ACHN (cell line): ENCODE measurements around the gene MPP7.
A peak's percentile ranks its signal among the peaks of the same experiment; 100 is the strongest.

Experiments
- DNase-seq: peaks from one replicate; pipeline ENCODE4 v3.0.0-alpha.2; 2015
- in situ Hi-C: cut with HindIII; loops from 2 replicates; pipeline ENCODE4 v1.10.0; 2017; ENCODE audit warnings: low sequenced_read_pairs, low pct_ligation_motif_present, low pct_unique_long_range_greater_than_20kb

The MPP7 gene

GRCh38 chr10:28314211-28314610 is 11.3 kb upstream of the MPP7 start:
- no peak for DNase-seq
- in situ Hi-C loops, result no loop called here

GRCh38 chr10:28312572-28312971 is 9.7 kb upstream of the MPP7 start:
- in situ Hi-C loops, result no loop called here

GRCh38 chr10:28311104-28311503 is 8.2 kb upstream of the MPP7 start:
- no peak for DNase-seq
- in situ Hi-C loops, result no loop called here

More at GRCh38 chr10:28312572-28312971, 9.7 kb upstream of the MPP7 start:
- DNase-seq, result no peak

GRCh38 chr10:28307267-28307666 is 4.4 kb upstream of the MPP7 start:
- in situ Hi-C loops, result no loop called here
- DNase-seq, result no peak

DNA sequence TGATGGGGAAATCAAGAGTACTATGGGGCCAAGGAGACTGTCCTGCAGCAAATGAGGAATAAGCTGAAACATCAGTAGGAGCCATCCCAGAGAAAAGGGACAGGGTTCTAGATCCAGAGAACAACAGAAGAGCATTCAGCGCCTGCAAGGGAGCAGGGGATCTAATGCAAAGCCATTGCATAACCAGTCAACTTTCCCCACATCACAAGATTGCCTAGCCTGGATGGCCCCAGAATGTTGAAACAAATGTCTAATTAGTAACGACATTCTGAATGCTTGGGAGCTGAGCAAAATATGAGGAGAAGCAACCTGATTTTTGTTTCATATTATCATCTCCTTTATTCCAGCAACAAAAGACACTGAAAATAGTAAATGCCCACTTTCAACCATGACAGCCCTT is 2.7 kb upstream of the MPP7 start:
- in situ Hi-C loops, result no loop called here
- no peak for DNase-seq

DNA sequence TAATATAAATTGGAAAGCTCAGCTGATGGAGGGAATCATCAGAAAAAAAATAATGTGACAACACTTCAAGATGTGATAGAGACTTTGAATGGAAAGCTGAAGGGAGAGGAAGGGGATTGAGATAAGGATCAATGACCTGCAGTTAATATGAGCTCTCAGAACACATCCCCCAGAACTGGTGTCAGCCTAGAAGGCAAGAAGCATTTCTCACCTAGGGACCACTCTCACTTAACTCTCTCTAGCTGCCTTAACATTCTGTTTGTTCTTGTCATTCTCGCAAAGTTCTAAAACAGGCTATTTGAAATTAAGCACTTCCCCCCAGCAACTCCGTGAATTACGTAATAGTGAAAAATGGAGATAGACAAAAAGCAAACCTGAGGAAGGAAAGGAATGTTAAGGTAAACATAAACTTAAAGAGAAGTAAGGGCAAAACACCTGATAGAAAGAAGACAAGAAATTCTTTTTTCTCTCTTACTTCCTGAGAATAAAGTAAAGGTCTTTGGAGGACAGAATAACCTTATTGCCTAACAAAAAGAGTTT is 1.2 kb upstream of the MPP7 start:
- DNase-seq, result no peak
- in situ Hi-C loops, result no loop called here

DNA sequence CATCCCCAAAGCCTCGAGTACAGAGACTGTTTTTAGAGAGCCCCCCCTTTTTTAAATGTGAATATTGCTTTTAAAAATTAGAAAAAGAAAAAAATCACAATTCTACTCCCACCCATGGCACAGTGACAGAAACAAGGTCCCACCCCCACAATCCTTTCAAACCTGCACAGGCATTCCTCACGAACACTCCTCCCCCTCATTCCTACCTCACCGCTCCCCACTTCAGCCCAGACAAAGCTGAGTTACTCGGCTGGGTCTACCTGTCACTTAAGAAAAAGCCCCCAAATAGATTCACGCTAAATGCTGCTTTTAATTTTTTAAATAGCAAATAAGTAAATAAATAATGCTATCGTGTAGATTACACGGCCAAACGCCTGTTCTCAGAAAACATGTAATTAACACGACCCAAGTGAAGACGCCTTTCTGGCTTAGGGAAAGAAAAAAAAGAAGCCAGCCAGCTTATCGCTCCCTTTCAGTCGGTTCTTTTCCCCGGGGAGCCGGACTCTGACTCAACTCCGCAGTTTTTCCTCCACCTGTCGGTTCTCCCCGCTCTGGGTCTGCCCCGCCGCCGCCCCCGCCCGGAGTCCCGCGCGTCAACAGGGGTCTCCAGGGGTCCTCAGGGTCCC is 739 bp downstream of the MPP7 start:
- no peak for DNase-seq
- in situ Hi-C loops, result no loop called here

- in situ Hi-C loops, result no loop called here
- DNase-seq, result no peak
Observed at GRCh38 chr10:28300027-28300426, 2.8 kb downstream of the MPP7 start.

DNA sequence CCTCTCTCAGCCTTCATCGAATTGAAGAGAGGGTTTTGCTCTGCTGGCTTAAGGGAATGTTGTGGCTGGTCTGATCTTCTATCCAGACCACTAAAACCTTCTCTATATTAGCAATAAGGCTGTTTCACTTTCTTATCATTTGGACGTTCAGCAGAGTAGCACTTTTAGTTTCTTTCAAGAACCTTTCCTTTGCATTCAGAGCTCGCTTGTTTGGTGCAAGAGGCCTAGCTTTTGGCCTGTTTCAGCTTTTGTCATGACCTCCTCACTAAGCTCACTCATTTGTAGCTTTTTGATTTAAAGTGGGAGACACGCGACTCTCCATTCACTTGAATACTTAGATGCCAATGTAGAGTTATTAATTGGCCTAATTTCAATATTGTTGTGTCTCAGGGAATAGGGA is 3.9 kb downstream of the MPP7 start:
- in situ Hi-C loops, result no loop called here
- no peak for DNase-seq

DNA sequence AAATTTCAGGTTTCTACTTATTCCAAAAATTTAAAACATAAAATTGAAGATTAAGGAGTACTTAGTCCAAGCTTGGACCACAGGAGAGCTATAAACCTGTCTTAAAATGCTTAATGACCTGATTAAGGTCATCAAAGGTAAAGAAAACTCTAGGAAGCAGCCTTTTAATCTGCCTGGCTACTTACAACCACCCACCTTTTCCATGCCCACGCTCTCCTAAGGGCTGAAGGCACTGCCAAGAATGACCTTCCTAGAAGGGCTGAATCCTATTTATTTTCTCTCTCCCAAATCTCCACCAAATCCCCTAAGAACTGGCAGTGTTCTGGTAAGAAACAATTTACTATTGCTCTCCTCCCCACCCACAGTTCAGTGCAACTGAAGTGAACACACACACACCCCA is 6.8 kb downstream of the MPP7 start:
- in situ Hi-C loops, result no loop called here
- no peak for DNase-seq

GRCh38 chr10:28295336-28295735 is 7.5 kb downstream of the MPP7 start:
- in situ Hi-C loops, result no loop called here
- no peak for DNase-seq

GRCh38 chr10:28294809-28295208 is 8.1 kb downstream of the MPP7 start:
- in situ Hi-C loops, result no loop called here
- no peak for DNase-seq

GRCh38 chr10:28294169-28294532 is 8.7 kb downstream of the MPP7 start:
- no peak for DNase-seq
- in situ Hi-C loops, result no loop called here

DNA sequence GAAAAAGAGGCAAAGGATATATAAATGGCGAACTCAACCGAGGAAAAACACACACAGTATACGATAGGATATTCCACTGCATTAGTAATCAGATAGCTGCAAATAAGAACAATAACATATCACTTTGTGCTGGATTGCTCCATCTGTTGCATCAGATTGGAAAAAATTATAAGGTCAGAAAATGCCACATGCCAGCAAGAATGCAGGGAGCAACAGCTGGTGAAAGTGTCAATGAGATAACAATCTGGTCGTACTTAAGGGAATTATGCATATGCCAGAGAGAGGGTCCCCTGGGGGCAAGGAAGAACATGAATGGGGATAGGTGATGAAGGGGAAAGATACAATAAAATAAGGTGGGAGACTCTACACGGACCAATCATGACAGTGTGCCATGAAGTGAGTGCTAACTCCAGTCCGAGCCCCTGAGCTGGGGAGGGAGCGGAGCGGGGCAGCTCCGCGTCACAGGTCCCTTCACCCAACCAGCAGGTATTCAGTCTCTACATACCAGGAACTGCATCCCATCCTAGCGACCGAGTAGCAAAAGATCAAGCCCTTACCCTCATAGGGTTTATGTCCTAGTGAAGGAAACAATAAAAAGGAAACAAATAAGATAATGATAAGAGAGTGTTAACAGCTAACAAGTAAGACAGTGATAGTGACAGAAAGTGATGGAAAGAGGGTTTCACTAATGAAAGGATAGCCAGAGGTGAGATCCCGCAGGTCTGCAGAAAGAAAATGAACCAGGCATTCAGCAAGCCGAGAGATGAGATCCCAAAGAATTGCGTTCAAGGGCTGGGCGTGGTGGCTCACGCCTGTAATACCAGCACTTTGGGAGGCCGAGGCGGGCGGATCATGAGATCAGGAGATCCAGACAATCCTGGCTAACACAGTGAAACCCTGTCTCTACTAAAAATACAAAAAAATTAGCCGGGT is 9.4 kb downstream of the MPP7 start:
- DNase-seq, result no peak
- in situ Hi-C loops, result no loop called here

DNA sequence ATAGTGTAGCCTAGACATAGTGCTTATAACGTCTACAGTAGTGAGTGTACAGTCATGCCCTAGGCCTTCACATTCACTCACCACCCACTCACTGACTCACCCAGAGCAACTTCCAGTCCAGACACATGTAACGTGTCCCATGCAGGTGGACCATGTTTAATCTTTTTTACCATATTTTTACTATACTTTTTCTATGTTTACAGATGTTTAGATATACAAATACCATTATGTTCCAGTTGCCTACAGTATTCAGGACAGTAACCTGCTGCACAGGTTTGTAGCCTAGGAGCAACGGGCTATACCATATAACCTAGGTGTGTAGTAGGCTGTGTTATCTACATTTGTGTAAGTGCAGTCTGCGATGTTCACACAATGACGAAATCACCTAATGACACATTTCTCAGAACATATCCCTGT is 11.0 kb downstream of the MPP7 start:
- in situ Hi-C loops, result no loop called here
- peak; percentile 62 for DNase-seq

DNA sequence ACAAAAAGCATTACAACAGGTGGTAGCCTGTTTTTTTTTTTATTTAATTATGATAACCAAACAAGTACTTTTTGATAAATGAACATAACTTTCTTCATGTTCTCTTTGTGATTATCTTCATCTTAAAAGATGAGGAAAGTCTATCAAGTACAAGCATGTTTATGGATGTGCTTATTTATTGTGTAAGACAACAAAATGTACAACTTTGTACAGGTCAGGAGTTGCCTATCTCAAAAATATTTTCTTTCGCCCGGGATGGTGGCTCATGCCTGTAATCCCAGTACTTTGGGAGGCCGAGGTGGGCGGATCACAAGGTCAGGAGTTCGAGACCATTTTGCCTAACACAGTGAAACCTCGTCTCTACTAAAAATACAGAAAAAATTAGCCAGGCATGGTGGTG is 17.0 kb downstream of the MPP7 start:
- DNase-seq, result no peak
- in situ Hi-C loops, result no loop called here

- DNase-seq, result no peak
- in situ Hi-C loops, result no loop called here
Observed at GRCh38 chr10:28284126-28284525, 18.7 kb downstream of the MPP7 start.

GRCh38 chr10:28283251-28283650 is 19.6 kb downstream of the MPP7 start:
- in situ Hi-C loops, result no loop called here
- no peak for DNase-seq

GRCh38 chr10:28282336-28282735 is 20.5 kb downstream of the MPP7 start:
- DNase-seq, result no peak

More at GRCh38 chr10:28282336-28282735, 20.5 kb downstream of the MPP7 start:
- in situ Hi-C loops, result no loop called here
